Ramos (cell line): ENCODE measurements around the gene GNA12.

Source experiments
- in situ Hi-C: fragments of 300-500 bp; cut with MboI; formaldehyde crosslinking; loops from one replicate; pipeline ENCODE4 v1.14.3; 2022; ENCODE audit warnings: low sequenced_read_pairs; ENCODE audit not compliant: unreplicated experiment

GNA12 gene

DNA sequence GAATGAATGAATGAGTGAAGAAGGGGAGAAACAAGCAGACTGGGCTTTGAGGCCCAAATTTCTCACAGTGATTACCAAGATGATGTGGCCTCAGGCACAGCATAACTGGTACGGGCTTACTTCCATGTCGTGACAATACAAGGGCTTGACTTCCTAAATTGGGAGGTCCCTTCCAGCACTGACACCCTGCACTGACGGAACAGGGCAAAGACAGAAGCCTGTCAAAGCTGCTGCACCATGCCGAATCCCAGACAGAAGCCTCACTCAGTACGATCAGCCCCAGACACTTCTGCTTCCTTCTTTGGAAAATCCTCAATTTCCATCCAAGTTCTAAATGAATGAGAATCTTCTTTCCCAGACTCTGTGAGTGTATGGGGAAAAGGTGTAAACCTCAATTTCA lies 51.9 kb downstream of the GNA12 start:
- in situ Hi-C loops, result no loop called here

DNA sequence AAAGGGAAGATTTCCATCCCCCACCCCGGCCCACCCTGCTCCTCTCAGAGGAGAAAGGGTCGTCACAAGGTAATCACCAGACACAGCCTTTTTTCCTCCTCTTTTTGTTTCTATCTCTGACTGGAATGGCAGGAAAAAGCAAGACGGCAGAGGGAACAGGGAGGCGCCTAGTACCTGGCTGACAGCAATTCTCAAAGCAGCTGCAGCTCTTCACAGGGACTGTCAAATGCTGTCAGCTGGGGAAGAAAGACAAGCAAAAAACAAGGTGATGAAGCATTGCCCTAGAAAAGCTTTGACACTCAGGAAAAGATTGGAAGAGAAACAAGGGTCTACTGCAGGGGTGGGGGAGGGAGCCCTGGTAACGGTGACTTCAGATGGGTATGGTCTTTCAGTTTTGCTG lies 52.7 kb downstream of the GNA12 start:
- in situ Hi-C loops, result no loop called here

DNA sequence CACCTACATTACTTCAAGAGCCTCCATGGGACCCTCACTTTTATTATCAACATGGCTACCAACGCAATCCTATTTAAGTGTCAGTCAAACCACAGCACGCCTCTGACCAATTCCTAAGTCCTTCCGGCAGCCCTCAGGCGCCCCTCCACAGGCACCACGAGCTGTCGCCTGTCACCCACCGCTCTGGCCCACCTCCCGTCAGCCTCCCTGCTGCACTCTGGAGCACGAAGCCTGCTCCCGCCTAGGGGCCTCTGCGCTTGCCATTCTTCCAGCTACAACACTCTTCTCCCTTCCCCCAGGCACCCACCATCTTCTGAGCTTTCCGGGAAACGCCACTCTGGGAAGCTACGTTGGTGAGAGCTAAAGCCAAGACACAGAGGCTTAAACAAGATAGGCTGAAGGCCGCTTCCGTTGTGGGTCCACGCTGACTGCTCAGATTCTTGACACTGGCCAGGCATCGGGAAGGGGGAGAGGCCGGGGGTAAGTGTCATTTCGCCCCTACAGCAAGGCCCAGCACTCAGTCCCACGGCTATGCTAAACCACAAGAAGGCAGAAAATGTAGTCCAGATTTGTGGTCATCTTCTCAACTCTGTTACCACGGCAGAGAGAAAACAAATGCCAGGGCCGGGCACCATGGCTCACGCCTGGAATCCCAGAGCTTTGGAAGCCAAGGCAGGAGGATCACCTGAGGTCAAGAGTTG lies 56.7 kb downstream of the GNA12 start:
- in situ Hi-C loops, result no loop called here

DNA sequence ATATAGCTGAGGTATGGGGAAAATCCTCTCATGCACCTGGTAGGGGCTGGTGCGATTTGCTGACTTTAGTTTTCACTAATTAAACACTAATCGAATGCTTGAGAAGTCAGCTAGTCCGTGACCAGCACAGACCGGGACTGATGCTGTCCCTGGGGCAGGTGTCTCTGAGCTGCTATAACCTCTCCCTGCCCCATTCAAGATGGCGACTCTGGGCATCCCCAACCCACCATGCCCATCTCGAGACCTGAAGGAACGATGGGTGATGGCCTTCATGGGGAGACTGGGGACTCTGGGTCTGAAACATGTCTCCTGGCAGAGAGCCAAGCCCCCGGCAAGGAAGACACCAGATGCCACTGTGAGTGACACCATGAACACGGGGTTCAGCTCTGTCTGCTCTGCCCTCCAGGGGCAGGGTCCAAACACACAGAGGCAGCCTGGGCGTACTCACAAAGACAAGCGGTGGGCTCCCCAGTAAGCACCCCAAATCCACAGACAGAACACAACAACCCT lies 57.4 kb downstream of the GNA12 start:
- in situ Hi-C loops, result no loop called here

DNA sequence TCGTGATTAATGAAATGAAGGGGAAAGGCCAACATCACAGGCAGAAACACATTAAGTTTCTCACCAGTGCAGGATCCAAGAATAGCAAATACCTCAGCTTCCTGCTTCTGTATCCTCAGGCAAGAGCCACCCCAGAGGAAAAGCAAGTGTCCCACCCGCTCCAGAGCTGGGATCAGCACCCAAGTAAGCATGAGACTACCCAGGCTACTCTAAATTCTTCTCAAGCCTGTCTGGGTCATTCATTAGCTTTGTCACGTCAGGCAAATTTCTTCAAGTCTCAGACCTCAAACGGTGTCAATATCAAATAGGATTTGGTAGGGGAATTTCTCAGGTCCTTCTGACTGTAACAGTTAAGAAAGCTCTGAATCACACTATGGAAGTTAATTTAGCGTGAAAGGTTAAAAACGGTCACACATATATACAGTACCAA lies 59.0 kb downstream of the GNA12 start:
- in situ Hi-C loops, result no loop called here

DNA sequence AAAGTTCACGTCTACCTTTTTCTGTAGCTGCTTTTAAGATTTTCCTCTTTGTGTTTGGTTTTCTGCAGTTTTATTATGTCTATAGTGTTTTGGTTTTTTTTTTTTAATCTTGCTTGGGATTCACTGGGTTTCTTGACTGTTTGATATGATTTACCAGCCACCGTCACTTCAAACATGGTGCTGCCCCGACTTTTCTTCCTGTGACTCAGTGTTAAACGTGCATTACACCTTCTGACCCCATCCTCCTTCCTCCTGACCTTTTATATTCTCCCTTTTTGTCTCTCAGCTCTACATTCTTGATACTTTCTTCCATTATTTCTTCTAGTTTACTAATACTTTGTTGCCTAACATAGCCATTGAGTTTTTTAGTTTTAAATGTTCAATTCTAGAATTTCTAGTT lies 61.5 kb downstream of the GNA12 start:
- in situ Hi-C loops, result no loop called here

DNA sequence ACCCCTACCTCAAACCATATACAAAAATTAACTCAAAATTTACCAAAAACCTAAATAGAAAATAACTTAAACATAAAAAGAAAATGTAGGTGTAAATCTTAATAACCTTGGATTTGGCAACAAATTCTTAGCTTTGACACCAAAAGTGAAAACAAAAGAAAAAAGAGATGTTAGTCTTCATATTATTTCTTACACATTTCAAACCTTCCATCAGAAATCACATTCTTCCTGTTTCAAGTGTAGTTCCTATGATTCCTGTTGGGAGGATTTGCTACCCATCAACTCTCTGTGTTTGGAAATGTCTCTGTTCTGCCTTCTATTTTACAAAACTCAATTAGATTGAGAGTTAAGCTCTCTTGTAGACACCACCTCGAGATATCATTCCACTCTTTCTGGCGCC lies 62.0 kb downstream of the GNA12 start:
- in situ Hi-C loops, result no loop called here

DNA sequence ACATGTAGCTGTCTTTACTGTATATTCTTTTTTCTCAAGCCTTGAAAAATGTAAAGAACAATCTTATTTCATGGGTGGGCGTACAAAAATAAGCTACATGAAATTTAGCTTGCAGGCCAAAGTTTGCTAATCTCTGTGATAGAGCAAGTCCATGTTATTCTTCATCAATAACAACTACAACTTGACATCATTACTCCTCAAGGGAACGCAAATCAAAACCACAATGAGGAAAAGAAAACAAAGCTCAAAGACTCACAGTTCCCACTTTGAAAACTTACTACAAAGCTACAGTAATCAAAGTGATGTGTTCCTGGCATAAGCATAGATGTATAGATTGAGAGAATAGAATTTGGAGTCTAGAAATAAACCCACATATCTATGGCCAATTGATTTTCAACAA lies 62.5 kb downstream of the GNA12 start:
- in situ Hi-C loops, result no loop called here

DNA sequence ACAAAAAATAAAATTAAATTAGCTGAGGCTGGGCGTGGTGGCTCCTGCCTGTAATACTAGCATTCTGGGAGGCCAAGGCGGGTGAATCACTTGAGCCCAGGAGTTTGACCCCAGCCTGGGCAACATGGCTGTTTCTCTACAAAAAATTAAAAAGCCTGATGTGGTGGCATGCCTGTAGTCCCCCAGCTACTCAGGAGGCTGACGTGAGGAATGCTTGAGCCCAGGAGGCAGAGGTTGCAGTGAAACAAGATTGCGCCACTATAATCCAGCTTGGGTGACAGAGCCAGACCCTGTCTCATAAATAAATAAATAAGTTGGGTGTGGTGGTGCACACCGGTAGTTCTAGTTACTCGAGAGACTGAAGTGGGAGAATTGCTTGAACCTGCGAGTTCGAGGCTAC lies 65.1 kb downstream of the GNA12 start:
- in situ Hi-C loops, result no loop called here

DNA sequence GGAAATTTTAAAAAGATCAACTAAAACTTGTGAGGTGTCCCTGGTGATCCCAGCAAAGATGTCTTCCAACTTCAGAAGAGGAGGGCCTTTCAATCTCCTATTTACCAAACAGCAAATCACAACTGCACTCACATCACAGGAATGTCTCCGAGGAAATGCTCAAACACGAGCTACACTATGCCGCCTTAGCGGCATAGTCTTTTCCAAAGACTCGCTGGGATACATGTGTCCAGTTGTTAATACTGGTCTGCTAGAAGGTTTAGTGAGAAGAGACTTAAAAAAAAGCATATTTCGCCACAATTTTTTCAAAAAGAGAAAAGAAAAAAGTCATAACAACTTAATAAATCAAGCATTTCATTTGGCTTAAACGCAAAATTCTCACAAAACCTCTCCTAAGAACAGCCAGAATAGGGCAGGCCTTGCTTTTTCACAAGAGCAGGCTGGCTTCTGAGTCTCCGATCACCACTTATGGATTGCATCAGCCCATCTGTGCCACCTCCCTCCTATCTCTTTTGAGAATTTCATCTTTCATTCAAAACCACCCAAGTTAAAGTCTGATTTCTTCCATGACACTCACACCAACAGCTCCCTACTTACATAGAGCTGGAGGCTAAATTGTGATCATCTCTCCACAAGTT lies 66.1 kb downstream of the GNA12 start:
- in situ Hi-C loops, result no loop called here

DNA sequence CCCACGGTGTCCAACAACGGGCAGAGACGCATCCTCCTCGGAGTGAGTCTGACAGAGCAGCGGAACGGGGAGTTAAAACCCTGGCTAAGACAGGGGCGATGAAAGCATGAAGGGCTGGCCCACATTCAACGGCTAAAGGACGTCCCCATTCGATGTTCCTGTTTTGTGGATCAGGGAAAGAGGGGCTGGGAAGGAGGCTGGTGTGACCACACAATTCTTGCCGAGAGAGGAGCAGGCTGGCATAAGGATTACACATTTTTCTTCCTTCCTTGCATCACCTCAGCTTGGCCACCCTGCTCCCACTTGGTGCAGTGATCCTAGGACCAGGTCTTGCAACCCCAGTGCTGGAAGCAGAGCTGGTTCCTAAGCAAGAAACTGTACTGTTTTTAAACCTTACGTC lies 67.7 kb downstream of the GNA12 start:
- in situ Hi-C loops, result no loop called here

DNA sequence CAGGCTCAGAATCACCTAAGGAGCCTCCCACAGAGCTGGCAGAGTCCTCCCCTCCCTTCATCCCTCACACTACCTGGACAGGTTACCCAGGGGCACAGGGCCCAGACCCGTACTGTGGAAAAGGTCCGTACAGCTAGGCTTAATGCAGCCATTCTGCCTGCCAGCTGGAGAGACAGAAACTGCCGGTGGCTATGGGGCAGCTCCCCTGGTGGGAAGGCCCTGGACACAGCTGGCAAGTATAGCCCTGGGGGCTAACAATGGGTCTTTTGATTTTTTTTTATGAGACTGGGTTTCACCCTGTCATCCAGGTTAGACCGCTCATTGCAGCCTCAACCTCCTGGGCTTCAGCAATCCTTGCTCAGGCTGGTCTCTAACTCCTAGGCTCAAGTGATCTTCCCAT lies 68.3 kb downstream of the GNA12 start:
- in situ Hi-C loops, result no loop called here

DNA sequence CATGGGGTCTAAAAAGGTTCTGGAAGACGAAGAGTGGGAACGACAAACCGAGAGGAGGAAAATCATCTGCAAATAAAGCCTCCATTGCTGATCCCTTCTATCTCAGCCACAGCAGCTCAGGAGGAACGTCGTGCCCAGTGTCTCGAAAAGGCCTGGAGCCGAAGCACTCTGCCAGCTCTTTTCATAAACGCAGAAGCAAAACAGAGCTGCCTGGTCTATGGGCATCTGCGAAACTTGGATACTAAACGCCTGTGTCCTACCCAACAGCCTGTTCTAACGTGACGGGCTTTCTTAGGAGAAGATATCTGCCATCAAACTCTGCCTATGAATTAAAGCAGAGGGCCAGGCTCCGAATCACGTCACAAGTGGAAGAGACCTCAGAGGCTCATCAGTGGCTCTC lies 68.7 kb downstream of the GNA12 start:
- in situ Hi-C loops, result no loop called here

DNA sequence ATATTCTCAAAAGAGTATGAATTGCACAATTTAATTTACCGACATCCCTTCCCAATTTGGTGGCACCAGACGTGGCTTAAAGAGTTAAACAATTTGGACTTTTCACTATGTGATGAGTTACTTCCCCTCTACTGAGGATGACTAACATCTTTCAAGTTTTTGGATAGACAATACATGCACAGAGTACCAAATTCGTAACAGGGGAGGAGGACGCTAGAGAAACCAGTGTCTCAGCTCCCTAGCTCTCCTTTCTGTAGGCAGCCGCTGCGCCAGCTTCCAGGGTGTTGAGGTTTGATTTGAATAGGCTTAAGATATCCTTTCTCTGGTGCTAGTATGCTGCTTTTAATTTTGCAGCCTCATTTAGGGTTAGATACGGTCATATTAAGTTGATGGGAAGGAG lies 69.2 kb downstream of the GNA12 start:
- in situ Hi-C loops, result no loop called here

DNA sequence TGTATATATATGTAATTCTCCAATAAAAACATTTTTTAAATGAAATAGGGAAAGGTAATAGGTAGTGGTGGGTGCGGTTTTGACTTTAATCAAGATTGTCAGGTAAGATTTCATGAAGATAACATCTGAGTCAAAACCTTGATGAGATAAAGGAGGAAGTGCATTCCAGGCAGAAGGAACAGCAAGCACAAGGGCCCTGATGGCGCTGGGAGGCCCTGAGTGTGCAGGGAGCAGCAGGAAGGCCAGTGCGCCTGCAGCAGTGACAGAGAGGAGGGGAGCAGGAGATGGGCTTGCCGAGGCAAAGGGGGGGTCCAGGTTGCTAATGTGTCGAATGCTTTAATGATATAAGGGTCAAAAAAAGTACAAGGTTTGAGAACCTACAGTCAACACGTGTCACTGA lies 69.8 kb downstream of the GNA12 start:
- in situ Hi-C loops, result no loop called here

DNA sequence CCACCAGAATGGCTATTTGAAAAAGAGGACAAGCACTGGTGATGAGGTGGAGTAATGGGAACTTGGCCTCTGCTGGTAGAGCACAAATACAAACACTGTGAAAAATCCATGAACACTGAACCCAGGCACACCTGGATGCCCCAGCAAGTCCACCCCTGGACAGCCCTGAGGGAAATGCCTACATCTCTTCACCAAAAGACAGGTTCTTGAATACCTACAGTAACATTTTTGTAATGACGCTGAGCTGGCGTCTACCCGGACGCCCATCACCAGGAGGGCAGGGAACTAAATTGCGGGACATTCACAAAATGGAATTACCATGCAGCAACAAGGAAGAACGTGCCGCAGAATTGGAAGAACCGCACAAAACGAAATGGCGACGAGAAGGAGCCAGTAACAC lies 70.5 kb downstream of the GNA12 start:
- in situ Hi-C loops, result no loop called here

DNA sequence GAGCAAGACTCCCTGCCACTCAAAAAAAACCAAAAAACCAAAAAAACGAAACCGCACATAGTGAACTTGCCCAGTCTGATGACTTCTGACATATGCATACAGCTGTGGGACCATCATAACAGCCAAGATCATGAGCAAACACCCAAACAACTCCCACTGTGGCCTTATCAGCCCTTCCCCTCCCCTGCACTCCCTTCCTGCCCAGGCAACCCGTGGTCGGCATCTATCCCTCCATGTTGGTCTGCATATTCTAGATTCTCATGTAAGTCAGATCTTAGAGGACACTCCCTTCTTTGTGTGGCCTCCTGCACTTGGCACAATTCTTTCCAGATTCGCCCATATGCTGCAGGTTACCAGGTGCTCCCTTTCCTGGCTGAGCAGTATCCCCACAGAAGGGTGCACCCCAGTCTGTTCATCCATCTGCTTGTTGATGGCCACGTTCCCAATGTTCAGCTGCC lies 72.8 kb downstream of the GNA12 start:
- in situ Hi-C loops, result no loop called here

DNA sequence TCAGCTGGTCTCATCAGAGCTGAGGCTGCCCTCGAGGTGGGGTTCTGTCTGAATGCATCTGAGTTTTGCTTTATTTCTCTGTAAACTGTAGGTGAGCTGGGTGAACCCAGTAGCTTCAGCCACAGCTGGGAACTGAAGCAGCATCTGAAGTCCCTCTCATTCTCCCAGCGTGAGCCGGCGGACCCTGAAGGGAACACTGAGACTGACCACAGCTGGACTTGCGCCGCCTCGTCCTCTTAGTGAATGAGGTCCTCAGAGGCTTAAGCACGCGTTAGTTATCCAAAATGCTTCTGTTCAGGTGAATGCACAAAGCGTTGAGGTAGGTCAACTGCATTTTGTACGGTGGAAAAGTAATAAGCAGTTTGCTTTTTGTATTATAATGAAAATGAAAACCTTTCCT lies 79.5 kb downstream of the GNA12 start:
- in situ Hi-C loops, result no loop called here

DNA sequence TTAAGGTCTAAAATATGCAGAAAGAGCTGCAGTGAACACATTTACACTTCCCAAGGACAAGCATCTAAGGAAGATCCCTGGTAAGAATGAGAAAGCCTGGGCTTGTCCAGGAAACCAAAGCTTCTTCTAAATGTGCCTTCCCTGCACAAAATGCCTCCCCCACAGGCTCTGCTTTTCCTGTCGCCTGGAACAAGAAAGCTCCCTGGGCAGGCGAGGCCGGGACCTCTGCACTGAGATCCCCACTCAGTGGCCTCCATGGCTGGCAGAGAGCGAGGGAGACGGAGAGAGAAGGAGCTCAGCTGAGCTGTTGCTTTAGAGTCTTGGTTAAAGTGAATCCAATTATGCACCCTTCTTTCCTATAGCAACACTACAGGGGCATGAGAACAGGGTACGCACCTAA lies 80.5 kb downstream of the GNA12 start:
- in situ Hi-C loops, result no loop called here

DNA sequence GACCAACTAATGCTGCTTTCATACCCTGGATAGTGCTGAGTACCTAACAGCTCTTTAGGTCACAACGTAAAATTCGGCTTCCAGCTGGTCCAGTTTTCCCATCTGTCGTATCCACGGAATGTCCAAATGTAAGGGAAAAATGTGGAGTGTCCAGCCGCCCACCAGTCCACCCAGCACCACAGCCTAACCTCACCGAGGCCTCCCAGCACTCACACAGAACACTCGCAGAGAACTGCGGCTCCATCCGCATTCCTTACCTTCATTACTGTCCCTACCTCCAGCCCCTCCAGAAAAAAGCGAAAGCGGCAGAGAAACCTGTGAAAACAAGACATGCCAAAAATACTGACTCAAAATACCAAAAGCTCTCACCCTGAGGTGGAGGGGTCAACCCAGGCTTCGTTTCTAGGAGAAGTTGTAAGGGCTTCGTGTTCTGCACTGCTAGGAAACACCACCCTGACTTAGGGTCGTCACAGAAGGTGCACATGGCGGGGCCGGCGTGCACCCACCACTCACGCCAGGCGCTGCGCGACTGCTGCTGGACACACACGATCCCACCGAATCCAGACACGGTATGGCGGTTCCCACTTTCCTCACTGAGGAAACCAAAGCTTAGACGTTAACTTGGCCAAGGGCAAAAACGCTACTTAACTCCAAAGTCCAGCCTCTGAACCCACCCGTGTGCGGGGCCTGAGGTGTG lies 82.2 kb downstream of the GNA12 start:
- in situ Hi-C loops, result no loop called here

DNA sequence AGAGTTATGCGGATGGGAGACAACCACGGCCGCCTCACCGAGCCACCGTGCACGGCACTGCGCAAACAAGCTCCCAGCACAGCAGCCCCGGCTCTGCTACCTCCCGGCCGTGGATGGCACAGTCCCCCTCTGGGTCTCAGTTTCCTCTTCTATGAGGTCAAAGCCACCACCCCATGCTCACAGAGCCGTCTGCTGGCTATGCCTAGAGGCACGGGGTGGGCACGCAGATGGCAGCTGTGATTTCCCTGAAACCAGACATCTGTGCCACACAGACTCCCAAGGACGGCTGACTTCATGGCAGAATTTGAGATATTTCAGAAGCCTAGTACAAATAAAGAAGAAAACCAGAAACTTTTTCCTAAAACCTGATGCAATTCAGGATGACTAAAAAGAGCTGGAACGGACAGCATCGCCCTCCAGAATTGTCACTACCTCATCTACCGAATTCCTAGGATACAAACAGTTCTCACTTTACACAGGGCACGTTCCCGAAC lies 82.9 kb downstream of the GNA12 start:
- in situ Hi-C loops, result no loop called here
